Calu3 (cell line): ENCODE results near the gene TOP3A. TPM values are rescaled to one million over a fixed set of nuclear protein-coding genes. Genes with fewer than 3 reads are reported as not detected.

Experiments used
- BruUV-seq: library from RNA; stranded (reverse); fragments of 400-500 nt; replicated peaks from 2 replicates; lab custom pipeline; 2021; lab: Mats Ljungman, UMichigan
- CTCF ChIA-PET: fragments of 300-600 bp; sonication (Branson Sonifier 250); formaldehyde crosslinking; loops from one replicate; lab custom pipeline; 2022; ENCODE audit warnings: antibody characterized with exemption; lab: Charles Lee
- DNase-seq: peaks from one replicate; pipeline ENCODE4 v3.0.0; 2022
- H3K27ac Mint-ChIP-seq: one replicate; pipeline ENCODE4 v1.8.0; 2022; ENCODE audit warnings: mixed read lengths; ENCODE audit not compliant: unreplicated experiment
- H3K27me3 Mint-ChIP-seq: one replicate; pipeline ENCODE4 v1.8.0; 2022; ENCODE audit warnings: mixed read lengths; ENCODE audit not compliant: unreplicated experiment
- H3K36me3 Mint-ChIP-seq: one replicate; pipeline ENCODE4 v1.8.0; 2022; ENCODE audit warnings: mild to moderate bottlenecking, moderate library complexity, mixed read lengths; ENCODE audit not compliant: insufficient read depth, unreplicated experiment
- H3K4me1 Mint-ChIP-seq: one replicate; pipeline ENCODE4 v1.8.0; 2022; ENCODE audit warnings: mild to moderate bottlenecking, low read depth, mixed read lengths; ENCODE audit not compliant: unreplicated experiment
- H3K4me3 Mint-ChIP-seq: one replicate; pipeline ENCODE4 v1.8.0; 2022; ENCODE audit warnings: mild to moderate bottlenecking, low read depth, moderate library complexity, mixed read lengths; ENCODE audit not compliant: unreplicated experiment
- H3K9me3 Mint-ChIP-seq: one replicate; pipeline ENCODE4 v1.8.0; 2022; ENCODE audit warnings: low read depth, mixed read lengths; ENCODE audit not compliant: unreplicated experiment
- intact Hi-C: fragments of 100-400 bp; cut with micrococcal nuclease; formaldehyde crosslinking; loops from one replicate; pipeline ENCODE4 v1.10.0; 2022; ENCODE audit not compliant: unreplicated experiment
- total RNA-seq: library from RNA; stranded (reverse); gene quantifications from 2 replicates; pipeline ENCODE4 v1.2.3, GENCODE V29; 2022
- TF ChIP-seq, protein P1 (sequence below): fragments of 200-600 bp; IDR thresholded peaks from one replicate; pipeline ENCODE4 v1.8.0; 2022; ENCODE audit warnings: antibody characterized with exemption; ENCODE audit not compliant: unreplicated experiment

The TOP3A gene
- total RNA-seq, 1 experiment from 2014 or later, result 39.7 TPM

DNA sequence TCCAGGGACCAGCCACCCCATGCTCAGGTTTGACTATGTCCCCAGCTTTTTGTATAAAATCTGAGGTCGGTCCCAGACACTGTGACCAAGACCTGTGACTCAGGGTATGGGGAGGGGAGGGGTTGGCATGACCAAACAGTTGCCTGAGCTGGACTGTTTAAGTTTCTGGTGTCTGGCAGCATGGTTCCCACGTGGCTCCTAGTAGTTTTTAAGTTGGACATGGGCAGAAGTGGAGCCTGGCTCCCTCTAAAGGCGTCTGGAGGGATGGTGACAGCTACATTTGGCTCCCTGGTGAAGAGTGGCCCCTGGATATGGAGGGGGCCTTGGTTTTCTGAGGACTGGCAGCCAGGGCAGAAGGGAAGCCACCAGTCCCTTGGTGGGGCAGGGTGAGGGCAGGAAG is 8.2 kb upstream of the TOP3A start:
- no TSS peak for BruUV-seq
- Mint-ChIP-seq H3K4me1 (peaks cover 8% of the 10 kb centered on the region), H3K4me3 (no peak overlapping the region), H3K27ac (no peak overlapping the region), H3K9me3 (no peaks in the 10 kb centered on the region), H3K27me3 (no peaks in the 10 kb centered on the region), H3K36me3 (peaks cover 24% of the 10 kb centered on the region)
- DNase-seq, result no peak
- intact Hi-C loops, result no loop called here
- CTCF ChIA-PET, result no interaction called here
- TF ChIP-seq, protein P1, sequence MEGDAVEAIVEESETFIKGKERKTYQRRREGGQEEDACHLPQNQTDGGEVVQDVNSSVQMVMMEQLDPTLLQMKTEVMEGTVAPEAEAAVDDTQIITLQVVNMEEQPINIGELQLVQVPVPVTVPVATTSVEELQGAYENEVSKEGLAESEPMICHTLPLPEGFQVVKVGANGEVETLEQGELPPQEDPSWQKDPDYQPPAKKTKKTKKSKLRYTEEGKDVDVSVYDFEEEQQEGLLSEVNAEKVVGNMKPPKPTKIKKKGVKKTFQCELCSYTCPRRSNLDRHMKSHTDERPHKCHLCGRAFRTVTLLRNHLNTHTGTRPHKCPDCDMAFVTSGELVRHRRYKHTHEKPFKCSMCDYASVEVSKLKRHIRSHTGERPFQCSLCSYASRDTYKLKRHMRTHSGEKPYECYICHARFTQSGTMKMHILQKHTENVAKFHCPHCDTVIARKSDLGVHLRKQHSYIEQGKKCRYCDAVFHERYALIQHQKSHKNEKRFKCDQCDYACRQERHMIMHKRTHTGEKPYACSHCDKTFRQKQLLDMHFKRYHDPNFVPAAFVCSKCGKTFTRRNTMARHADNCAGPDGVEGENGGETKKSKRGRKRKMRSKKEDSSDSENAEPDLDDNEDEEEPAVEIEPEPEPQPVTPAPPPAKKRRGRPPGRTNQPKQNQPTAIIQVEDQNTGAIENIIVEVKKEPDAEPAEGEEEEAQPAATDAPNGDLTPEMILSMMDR, result no peak

- intact Hi-C loops, result no loop called here
- H3K36me3 Mint-ChIP-seq, result peaks cover 27% of the 10 kb centered on the region
Measured at GRCh38 chr17:18322522-18322921, 7.7 kb upstream of the TOP3A start.

GRCh38 chr17:18321309-18321708 is 6.5 kb upstream of the TOP3A start:
- intact Hi-C loops, result no loop called here
- no peak for DNase-seq
- BruUV-seq, result no TSS peak
- no peak overlapping the region for H3K4me3 Mint-ChIP-seq
- H3K36me3 Mint-ChIP-seq, result peaks cover 28% of the 10 kb centered on the region
- no peak overlapping the region for H3K27ac Mint-ChIP-seq
- TF ChIP-seq, protein P1, result no peak
- no peaks in the 10 kb centered on the region for H3K27me3 Mint-ChIP-seq
- no peaks in the 10 kb centered on the region for H3K9me3 Mint-ChIP-seq
- peaks cover 8% of the 10 kb centered on the region for H3K4me1 Mint-ChIP-seq
- CTCF ChIA-PET, result no interaction called here

More at GRCh38 chr17:18322522-18322921, 7.7 kb upstream of the TOP3A start:
- TF ChIP-seq, protein P1, result no peak
- H3K9me3 Mint-ChIP-seq, result no peaks in the 10 kb centered on the region
- H3K27me3 Mint-ChIP-seq, result no peaks in the 10 kb centered on the region
- H3K4me1 Mint-ChIP-seq, result peaks cover 8% of the 10 kb centered on the region
- CTCF ChIA-PET, result no interaction called here
- H3K27ac Mint-ChIP-seq, result no peak overlapping the region
- no peak for DNase-seq
- no peak overlapping the region for H3K4me3 Mint-ChIP-seq
- BruUV-seq, result no TSS peak

DNA sequence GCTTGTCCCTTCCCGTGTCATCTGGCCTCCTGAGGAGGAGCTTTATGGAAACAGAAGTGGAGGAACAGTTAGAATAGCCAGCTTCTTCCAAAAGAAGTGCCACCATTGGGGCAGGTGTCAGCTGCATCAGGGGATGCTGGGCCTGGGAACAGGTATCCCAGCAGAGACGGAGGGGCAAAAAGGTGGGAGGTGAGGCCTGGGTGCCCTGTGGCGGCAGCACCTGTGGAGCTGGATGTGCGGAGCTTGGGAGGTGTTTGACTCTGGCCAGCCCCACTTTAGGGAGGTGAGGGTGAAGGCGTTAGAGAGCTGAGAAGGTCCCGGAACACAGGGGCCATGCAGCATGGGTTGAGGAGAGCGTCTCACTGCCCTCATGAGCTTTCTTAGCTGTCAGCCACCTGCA is 5.5 kb upstream of the TOP3A start:
- TF ChIP-seq, protein P1, result no peak
- no peaks in the 10 kb centered on the region for H3K9me3 Mint-ChIP-seq
- no peak for DNase-seq
- intact Hi-C loops, result no loop called here
- CTCF ChIA-PET, result no interaction called here
- no TSS peak for BruUV-seq
- peaks cover 38% of the 10 kb centered on the region for H3K36me3 Mint-ChIP-seq
- H3K4me3 Mint-ChIP-seq, result no peak overlapping the region
- H3K27ac Mint-ChIP-seq, result no peak overlapping the region
- peaks cover 8% of the 10 kb centered on the region for H3K4me1 Mint-ChIP-seq
- no peaks in the 10 kb centered on the region for H3K27me3 Mint-ChIP-seq
